Hepatocyte (in vitro differentiated cells): Measurements from ENCODE around the gene C4orf50. TPM values are rescaled to one million over a fixed set of nuclear protein-coding genes. Genes with fewer than 3 reads are reported as not detected.

Source experiments
- DNase-seq: peaks from one replicate; pipeline ENCODE4 v3.0.0-alpha.2; 2016; ENCODE audit warnings: low spot score
- H2AFZ ChIP-seq: fragments of 200-600 bp; sonication (generic); 2 replicates; pipeline ENCODE4 v1.6.0; 2016; ENCODE audit warnings: antibody characterized with exemption, mild to moderate bottlenecking
- H3K27ac ChIP-seq: fragments of 200-600 bp; sonication (generic); 2 replicates; pipeline ENCODE4 v1.5.1; 2016; ENCODE audit warnings: mild to moderate bottlenecking
- H3K27me3 ChIP-seq: fragments of 200-600 bp; sonication (generic); 2 replicates; pipeline ENCODE4 v1.6.1; 2016
- H3K36me3 ChIP-seq: fragments of 200-600 bp; sonication (generic); replicated peaks from 2 replicates; pipeline ENCODE4 v1.5.1; 2016; ENCODE audit warnings: low read depth; ENCODE audit not compliant: insufficient read depth
- H3K4me1 ChIP-seq: fragments of 200-600 bp; sonication (generic); 2 replicates; pipeline ENCODE4 v1.5.1; 2016; ENCODE audit warnings: mild to moderate bottlenecking, moderate library complexity; ENCODE audit not compliant: insufficient read depth
- H3K4me2 ChIP-seq: fragments of 200-600 bp; sonication (generic); 2 replicates; pipeline ENCODE4 v1.6.0; 2016
- H3K4me3 ChIP-seq: fragments of 200-600 bp; sonication (generic); 2 replicates; pipeline ENCODE4 v1.5.1; 2016; ENCODE audit warnings: mild to moderate bottlenecking
- H3K79me2 ChIP-seq: fragments of 200-600 bp; sonication (generic); 2 replicates; pipeline ENCODE4 v1.6.0; 2017; ENCODE audit warnings: mild to moderate bottlenecking
- H3K9me2 ChIP-seq: fragments of 200-600 bp; sonication (generic); replicated peaks from 2 replicates; pipeline ENCODE4 v1.6.0; 2017; ENCODE audit warnings: mild to moderate bottlenecking; ENCODE audit not compliant: insufficient read depth
- H3K9me3 ChIP-seq: fragments of 200-600 bp; sonication (generic); 2 replicates; pipeline ENCODE4 v1.5.1; 2016; ENCODE audit warnings: low read depth, mild to moderate bottlenecking
- H4K20me1 ChIP-seq: fragments of 200-600 bp; sonication (generic); 2 replicates; pipeline ENCODE4 v1.6.0; 2016; ENCODE audit warnings: mild to moderate bottlenecking; ENCODE audit not compliant: insufficient read depth, poor library complexity, severe bottlenecking
- EZH2 ChIP-seq: fragments of 200-600 bp; sonication (generic); IDR thresholded peaks from 2 replicates; pipeline ENCODE4 v1.6.1; 2016; ENCODE audit warnings: antibody characterized with exemption, mild to moderate bottlenecking, borderline replicate concordance
- EZH2phosphoT487 ChIP-seq: fragments of 200-600 bp; sonication (generic); IDR thresholded peaks from one replicate; pipeline ENCODE4 v1.6.1; 2018; ENCODE audit warnings: antibody characterized with exemption, mild to moderate bottlenecking, low read depth, moderate library complexity; ENCODE audit not compliant: unreplicated experiment, severe bottlenecking
- WGBS: methylation state at CpG from one replicate; pipeline ENCODE4 v1.1.6; 2016; ENCODE audit warnings: low lambda C conversion rate; ENCODE audit errors: missing lambda C conversion rate; 5-methylcytosine and 5-hydroxymethylcytosine counted together
- polyA plus RNA-seq: library from polyadenylated mRNA; unstranded; fragments of >200 nt; fragmentation: Nextera tagmentation; extraction: Ambion mirVana; gene quantifications from 2 replicates; pipeline ENCODE4 v1.2.1, GENCODE V29; 2016
- total RNA-seq: library from RNA; depleted of rRNA; stranded (reverse); fragments of >200 nt; gene quantifications from 2 replicates; pipeline ENCODE4 v1.2.3, GENCODE V29; 2014
- TF ChIP-seq, protein P1 (sequence below): fragments of 200-600 bp; sonication (generic); IDR thresholded peaks from 2 replicates; pipeline ENCODE4 v1.5.1; 2016; ENCODE audit warnings: antibody characterized with exemption, mild to moderate bottlenecking; ENCODE audit not compliant: poor library complexity

C4orf50 gene
- total and polyA plus RNA-seq, 2 experiments from 2014 or later = not detected

DNA sequence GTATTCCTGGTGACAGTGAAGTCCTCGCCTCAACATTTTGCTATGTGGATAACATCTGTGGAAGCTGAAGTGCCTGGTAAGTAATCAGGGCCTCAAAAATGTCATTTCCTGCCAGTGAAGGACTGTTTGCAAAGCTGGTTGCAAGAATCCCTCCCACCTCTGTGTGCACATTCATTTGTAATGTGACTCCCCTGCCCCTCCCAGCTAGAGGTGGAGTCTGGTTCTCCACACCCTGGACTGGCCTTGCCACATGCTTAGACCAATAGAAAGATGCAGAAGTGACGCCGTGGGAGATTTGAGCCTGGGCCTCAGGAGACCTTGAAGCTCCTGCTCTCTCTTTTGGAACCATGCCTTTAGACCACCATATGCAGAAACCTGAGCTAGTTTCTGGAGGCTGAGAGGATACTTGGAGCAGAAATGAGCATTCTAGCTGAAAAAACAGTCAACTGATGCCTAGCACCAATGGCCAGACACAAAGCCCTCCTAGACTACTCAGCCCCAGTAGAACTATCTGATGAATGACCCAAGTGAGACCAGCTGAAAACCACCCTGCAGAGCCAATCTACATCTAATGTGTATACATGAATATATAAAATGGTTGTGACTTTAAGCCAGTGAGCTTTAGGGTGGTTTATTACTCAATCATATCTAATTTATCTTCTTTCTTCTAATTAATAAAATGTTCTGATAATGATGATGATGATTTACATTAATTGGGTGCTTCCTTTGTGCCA lies 77.6 kb downstream of the C4orf50 start:
- Histone ChIP-seq H2AFZ (no peak overlapping the region), H3K36me3 (no peaks in the 10 kb centered on the region), H3K4me2 (no peak overlapping the region), H3K4me1 (no peaks in the 10 kb centered on the region), H3K9me3 (no peaks in the 10 kb centered on the region), H3K27ac (no peak overlapping the region), H3K27me3 (no peaks in the 10 kb centered on the region), H3K4me3 (no peak overlapping the region), H3K79me2 (no peaks in the 10 kb centered on the region), H3K9me2 (no peaks in the 10 kb centered on the region), H4K20me1 (no peaks in the 10 kb centered on the region)
- 56% methylated on average over 3 of the region's 3 CpGs for WGBS
- TF ChIP-seq, protein P1, sequence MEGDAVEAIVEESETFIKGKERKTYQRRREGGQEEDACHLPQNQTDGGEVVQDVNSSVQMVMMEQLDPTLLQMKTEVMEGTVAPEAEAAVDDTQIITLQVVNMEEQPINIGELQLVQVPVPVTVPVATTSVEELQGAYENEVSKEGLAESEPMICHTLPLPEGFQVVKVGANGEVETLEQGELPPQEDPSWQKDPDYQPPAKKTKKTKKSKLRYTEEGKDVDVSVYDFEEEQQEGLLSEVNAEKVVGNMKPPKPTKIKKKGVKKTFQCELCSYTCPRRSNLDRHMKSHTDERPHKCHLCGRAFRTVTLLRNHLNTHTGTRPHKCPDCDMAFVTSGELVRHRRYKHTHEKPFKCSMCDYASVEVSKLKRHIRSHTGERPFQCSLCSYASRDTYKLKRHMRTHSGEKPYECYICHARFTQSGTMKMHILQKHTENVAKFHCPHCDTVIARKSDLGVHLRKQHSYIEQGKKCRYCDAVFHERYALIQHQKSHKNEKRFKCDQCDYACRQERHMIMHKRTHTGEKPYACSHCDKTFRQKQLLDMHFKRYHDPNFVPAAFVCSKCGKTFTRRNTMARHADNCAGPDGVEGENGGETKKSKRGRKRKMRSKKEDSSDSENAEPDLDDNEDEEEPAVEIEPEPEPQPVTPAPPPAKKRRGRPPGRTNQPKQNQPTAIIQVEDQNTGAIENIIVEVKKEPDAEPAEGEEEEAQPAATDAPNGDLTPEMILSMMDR = no peak
- TF ChIP-seq EZH2phosphoT487 (no peak), EZH2 (no peak)
- DNase-seq = no peak

DNA sequence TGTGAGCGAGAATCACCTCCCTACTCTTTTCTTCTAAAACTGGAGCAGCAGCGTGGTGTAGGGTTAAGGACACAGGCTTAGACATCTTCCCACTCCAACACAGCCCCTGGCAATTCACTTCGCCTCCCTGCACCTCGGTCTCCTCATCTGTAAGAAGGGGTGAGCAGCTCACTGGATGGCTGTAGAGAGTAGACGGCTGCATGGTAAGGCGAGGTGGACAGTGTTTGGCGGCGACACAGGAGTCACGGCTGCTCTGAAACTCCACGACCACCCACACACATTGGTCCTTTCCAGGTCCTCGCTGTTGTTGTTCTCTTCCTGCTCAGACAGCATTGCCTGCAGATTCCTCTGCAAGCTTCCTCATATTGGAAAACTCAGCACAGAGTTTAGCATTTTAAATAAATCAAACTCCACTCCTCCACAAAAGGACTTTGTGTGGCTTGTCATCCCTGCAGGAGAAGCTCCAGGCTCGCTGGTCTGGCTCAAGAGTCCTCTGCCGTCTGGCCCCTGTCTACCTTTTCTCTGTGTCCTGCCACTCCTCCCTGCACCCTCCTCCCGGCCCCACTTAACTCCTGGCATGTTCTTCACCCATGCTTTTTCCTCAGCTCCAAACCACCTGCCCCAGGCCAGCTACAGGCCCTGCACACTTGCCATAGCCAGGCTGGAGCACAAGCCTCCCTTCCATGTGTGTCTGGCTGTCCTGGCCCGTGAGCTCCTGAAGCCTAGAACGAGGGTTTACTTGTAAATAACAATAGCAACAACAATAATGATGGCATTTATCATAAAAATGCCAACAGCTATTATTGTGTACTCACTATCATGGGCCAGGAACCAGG lies 84.0 kb downstream of the C4orf50 start:
- H3K4me1 ChIP-seq = no peaks in the 10 kb centered on the region
- H3K79me2 ChIP-seq = no peaks in the 10 kb centered on the region
- H3K27ac ChIP-seq = no peak overlapping the region
- no peak for DNase-seq
- 79% methylated on average over 16 of the region's 16 CpGs for WGBS
- H4K20me1 ChIP-seq = no peaks in the 10 kb centered on the region
- H3K27me3 ChIP-seq = peaks cover 12% of the 10 kb centered on the region
- no peaks in the 10 kb centered on the region for H3K9me3 ChIP-seq
- H3K9me2 ChIP-seq = no peaks in the 10 kb centered on the region
- no peak overlapping the region for H3K4me2 ChIP-seq
- TF ChIP-seq EZH2 (no peak), EZH2phosphoT487 (no peak)
- TF ChIP-seq, protein P1 = no peak
- H2AFZ ChIP-seq = no peak overlapping the region
- no peaks in the 10 kb centered on the region for H3K36me3 ChIP-seq
- H3K4me3 ChIP-seq = no peak overlapping the region

DNA sequence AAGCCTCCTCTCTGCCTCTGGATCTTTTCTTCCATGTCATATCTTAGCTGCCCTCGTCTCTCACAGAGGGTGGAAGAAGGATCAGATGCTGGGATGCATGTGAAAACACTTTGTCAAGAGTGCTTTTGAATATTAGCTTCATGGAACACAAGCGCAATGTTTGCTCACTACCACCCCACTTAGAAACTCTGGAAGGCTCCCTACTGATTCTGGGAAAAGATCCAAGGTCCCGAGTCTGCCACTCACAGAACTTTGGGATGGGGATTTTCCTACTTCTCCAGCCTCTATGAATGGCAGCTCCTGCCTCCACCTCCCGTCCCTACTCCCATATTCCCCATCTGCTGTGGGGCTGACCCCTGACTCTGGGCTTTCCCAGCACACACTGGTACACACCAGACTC lies 85.1 kb downstream of the C4orf50 start:
- TF ChIP-seq EZH2phosphoT487 (no peak), EZH2 (no peak)
- TF ChIP-seq, protein P1 = no peak
- 71% methylated on average over 4 of the region's 4 CpGs for WGBS
- no peak overlapping the region for H2AFZ ChIP-seq
- H3K4me1 ChIP-seq = no peaks in the 10 kb centered on the region
- H3K9me2 ChIP-seq = no peaks in the 10 kb centered on the region
- no peak overlapping the region for H3K27ac ChIP-seq
- no peaks in the 10 kb centered on the region for H3K79me2 ChIP-seq
- H3K36me3 ChIP-seq = no peaks in the 10 kb centered on the region
- no peak for DNase-seq
- H3K9me3 ChIP-seq = no peaks in the 10 kb centered on the region
- peaks cover 12% of the 10 kb centered on the region for H3K27me3 ChIP-seq
- H3K4me3 ChIP-seq = no peak overlapping the region
- H3K4me2 ChIP-seq = no peak overlapping the region
- no peaks in the 10 kb centered on the region for H4K20me1 ChIP-seq
